ENCODE data around the gene IPO9. TPM values are rescaled to one million over a fixed set of nuclear protein-coding genes. Genes with fewer than 3 reads are reported as not detected.

IPO9 gene
- total RNA-seq, 4 donors from 2014 or later, result 12.9 to 25.6 (median 19.8) TPM

DNA sequence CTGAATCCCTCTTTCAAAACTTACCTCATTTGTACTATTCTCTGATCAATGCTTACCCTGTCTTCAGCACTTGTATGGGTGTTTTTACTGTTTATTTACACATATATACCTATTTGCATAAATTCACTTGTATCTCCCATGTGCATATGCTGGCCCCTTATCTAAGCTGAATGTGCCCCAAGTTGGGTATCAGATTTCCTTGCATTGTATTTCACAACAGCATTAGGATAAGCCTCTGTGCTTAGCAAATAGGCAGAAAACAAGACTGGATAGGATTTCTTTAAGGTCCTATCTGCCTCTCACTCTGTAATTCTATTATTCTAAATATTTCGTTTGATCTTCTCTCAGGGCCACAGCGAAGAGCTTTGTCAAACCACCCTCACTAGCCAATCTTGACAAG lies 45.9 kb upstream of the IPO9 start:
- WGBS, result 87% methylated on average over 2 of the region's 2 CpGs
- no peak for DNase-seq (ENCODE audit: low spot score in 2 of 2)
- Histone ChIP-seq H3K27ac (no peak overlapping the region), H3K4me3 (no peak overlapping the region), H3K4me1 (peaks cover 22% of the 10 kb centered on the region), H3K9me3 (no peaks in the 10 kb centered on the region), H3K36me3 (peaks cover 33% of the 10 kb centered on the region), H3K27me3 (no peaks in the 10 kb centered on the region)
- TF ChIP-seq POLR2AphosphoS5 (IDR thresholded peaks at IDR 0.05) (no peak), POLR2A (IDR thresholded peaks at IDR 0.05) (no peak), EP300 (IDR thresholded peaks at IDR 0.05) (no peak)
- TF ChIP-seq, protein P1, sequence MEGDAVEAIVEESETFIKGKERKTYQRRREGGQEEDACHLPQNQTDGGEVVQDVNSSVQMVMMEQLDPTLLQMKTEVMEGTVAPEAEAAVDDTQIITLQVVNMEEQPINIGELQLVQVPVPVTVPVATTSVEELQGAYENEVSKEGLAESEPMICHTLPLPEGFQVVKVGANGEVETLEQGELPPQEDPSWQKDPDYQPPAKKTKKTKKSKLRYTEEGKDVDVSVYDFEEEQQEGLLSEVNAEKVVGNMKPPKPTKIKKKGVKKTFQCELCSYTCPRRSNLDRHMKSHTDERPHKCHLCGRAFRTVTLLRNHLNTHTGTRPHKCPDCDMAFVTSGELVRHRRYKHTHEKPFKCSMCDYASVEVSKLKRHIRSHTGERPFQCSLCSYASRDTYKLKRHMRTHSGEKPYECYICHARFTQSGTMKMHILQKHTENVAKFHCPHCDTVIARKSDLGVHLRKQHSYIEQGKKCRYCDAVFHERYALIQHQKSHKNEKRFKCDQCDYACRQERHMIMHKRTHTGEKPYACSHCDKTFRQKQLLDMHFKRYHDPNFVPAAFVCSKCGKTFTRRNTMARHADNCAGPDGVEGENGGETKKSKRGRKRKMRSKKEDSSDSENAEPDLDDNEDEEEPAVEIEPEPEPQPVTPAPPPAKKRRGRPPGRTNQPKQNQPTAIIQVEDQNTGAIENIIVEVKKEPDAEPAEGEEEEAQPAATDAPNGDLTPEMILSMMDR (IDR thresholded peaks at IDR 0.05), result no peak

DNA sequence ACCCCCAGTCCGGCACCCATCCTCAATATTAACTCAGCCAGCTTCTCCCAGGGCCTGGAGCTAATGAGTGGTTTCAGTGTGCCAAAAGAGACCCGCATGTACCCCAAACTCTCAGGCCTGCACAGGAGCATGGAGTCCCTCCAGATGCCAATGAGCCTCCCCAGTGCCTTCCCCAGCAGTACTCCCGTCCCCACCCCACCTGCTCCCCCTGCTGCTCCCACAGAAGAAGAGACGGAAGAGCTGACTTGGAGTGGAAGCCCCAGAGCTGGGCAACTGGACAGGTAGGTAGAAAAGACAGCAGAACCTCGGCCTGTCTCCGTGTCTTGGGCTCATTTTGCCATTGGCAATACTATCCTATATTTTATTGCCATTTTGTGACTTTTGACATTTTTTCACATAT lies 45.4 kb upstream of the IPO9 start:
- H3K4me3 ChIP-seq, result no peak overlapping the region
- no peak overlapping the region for H3K27ac ChIP-seq
- WGBS, result 92% methylated on average over 6 of the region's 6 CpGs
- H3K9me3 ChIP-seq, result no peaks in the 10 kb centered on the region
- no peak for DNase-seq (ENCODE audit: low spot score in 2 of 2)
- H3K27me3 ChIP-seq, result no peaks in the 10 kb centered on the region
- H3K36me3 ChIP-seq, result peaks cover 38% of the 10 kb centered on the region
- H3K4me1 ChIP-seq, result peaks cover 19% of the 10 kb centered on the region
- TF ChIP-seq, protein P1 (IDR thresholded peaks at IDR 0.05), result no peak
- TF ChIP-seq POLR2A (IDR thresholded peaks at IDR 0.05) (no peak), EP300 (IDR thresholded peaks at IDR 0.05) (no peak), POLR2AphosphoS5 (IDR thresholded peaks at IDR 0.05) (no peak)

DNA sequence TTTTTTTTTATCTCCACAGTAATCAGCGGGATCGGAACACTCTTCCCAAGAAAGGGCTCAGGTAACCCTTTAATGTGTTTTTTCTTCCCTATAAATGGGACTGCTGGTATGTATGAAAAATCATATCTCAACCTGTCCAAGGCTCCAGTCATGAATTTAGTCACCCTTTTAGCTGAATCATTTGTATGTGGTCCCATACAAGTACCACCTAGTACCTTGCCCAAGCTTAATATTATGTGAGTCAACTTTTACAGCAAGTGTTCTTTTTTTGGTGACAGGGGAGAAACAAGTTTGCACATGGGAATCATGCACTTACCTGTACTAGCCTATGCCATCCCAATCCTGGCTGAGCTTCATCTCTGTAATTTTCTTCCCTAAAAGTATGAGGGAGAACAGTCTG lies 43.7 kb upstream of the IPO9 start:
- H3K27ac ChIP-seq, result no peak overlapping the region
- 46% methylated on average over 2 of the region's 2 CpGs for WGBS
- H3K4me3 ChIP-seq, result no peak overlapping the region
- no peaks in the 10 kb centered on the region for H3K9me3 ChIP-seq
- H3K36me3 ChIP-seq, result peaks cover 42% of the 10 kb centered on the region
- no peak for DNase-seq (ENCODE audit: low spot score in 2 of 2)
- peaks cover 10% of the 10 kb centered on the region for H3K4me1 ChIP-seq
- no peaks in the 10 kb centered on the region for H3K27me3 ChIP-seq
- TF ChIP-seq POLR2AphosphoS5 (IDR thresholded peaks at IDR 0.05) (no peak), POLR2A (IDR thresholded peaks at IDR 0.05) (no peak)
- TF ChIP-seq, protein P1 (IDR thresholded peaks at IDR 0.05), result no peak

DNA sequence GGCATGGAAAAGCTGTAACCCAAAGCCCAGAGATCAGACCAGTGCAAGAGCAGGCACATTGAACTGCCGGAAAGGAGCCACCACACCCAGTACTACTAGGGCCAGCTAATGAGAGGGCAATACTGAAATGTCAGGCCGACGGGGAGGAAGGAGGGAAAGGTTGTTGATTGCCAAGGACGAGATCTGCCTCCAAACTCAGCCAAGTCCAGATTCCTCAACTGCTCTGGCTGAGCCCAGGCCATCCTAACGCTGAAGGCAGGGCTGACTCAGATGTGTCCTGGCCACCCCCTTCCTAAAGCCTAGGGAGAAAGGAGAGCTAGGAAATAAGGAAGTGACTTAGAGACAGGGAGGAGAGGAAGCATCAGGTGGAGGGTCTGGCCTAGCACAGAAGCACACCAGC lies 42.1 kb upstream of the IPO9 start:
- peak in 1 of 2 donors; percentile 77 for DNase-seq (ENCODE audit: low spot score in 2 of 2)
- Histone ChIP-seq H3K27me3 (no peaks in the 10 kb centered on the region), H3K27ac (peak overlapping the region; percentile 31), H3K36me3 (peaks cover 44% of the 10 kb centered on the region), H3K9me3 (no peaks in the 10 kb centered on the region), H3K4me3 (no peak overlapping the region), H3K4me1 (peaks cover 26% of the 10 kb centered on the region)
- 51% methylated on average over 5 of the region's 5 CpGs for WGBS
- TF ChIP-seq POLR2AphosphoS5 (IDR thresholded peaks at IDR 0.05) (no peak), POLR2A (IDR thresholded peaks at IDR 0.05) (no peak), EP300 (IDR thresholded peaks at IDR 0.05) (no peak)
- TF ChIP-seq, protein P1 (IDR thresholded peaks at IDR 0.05), result no peak

DNA sequence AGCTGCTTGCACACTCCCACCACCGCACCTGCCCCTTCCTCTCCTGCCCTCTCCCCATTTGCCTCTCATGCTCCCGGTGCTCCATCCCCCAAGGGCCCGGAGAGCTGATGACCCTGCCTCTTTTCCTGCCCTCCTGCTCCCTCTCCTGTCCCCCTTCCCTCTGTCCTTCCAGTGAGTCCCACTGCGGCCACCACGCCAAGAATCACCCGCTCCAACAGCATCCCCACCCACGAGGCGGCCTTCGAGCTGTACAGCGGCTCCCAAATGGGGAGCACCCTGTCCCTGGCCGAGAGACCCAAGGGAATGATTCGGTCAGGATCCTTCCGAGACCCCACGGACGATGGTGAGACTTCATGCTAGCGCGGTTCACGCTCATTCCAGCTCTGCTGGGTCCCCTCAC lies 40.7 kb upstream of the IPO9 start:
- Histone ChIP-seq H3K9me3 (no peaks in the 10 kb centered on the region), H3K27me3 (no peaks in the 10 kb centered on the region), H3K36me3 (peaks cover 30% of the 10 kb centered on the region), H3K4me3 (no peak overlapping the region), H3K4me1 (peaks cover 37% of the 10 kb centered on the region), H3K27ac (no peak overlapping the region)
- 93% methylated on average over 18 of the region's 18 CpGs for WGBS
- no peak for DNase-seq (ENCODE audit: low spot score in 2 of 2)
- no peak for TF ChIP-seq POLR2AphosphoS5 (IDR thresholded peaks at IDR 0.05)
- TF ChIP-seq EP300 (IDR thresholded peaks at IDR 0.05), result no peak
- TF ChIP-seq, protein P1 (IDR thresholded peaks at IDR 0.05), result no peak
- TF ChIP-seq POLR2A (IDR thresholded peaks at IDR 0.05), result no peak
